Neural progenitor cell (in vitro differentiated cells): ENCODE measurements around the gene TBPL2. TPM values are rescaled to one million over a fixed set of nuclear protein-coding genes. Genes with fewer than 3 reads are reported as not detected.

Source experiments
- DNase-seq: peaks from one replicate; pipeline ENCODE4 v3.0.0-alpha.2; 2016; ENCODE audit warnings: low spot score
- H2AFZ ChIP-seq: fragments of 200-600 bp; sonication (generic); replicated peaks from 2 replicates; pipeline ENCODE4 v1.6.1; 2016; ENCODE audit warnings: antibody characterized with exemption
- H3F3A ChIP-seq: fragments of 200-600 bp; sonication (generic); 2 replicates; pipeline ENCODE4 v1.6.1; 2016; ENCODE audit warnings: antibody characterized with exemption, low read depth
- H3K27ac ChIP-seq: fragments of 200-600 bp; sonication (generic); 2 replicates; pipeline ENCODE4 v1.5.1; 2016; ENCODE audit warnings: mild to moderate bottlenecking
- H3K27me3 ChIP-seq: fragments of 200-600 bp; sonication (generic); 2 replicates; pipeline ENCODE4 v1.6.1; 2016; ENCODE audit warnings: mild to moderate bottlenecking, moderate library complexity
- H3K36me3 ChIP-seq: fragments of 200-600 bp; sonication (generic); 2 replicates; pipeline ENCODE4 v1.5.1; 2016
- H3K4me1 ChIP-seq: fragments of 200-600 bp; sonication (generic); 2 replicates; pipeline ENCODE4 v1.6.1; 2016; ENCODE audit warnings: mixed run types
- H3K4me2 ChIP-seq: fragments of 200-600 bp; sonication (generic); 2 replicates; pipeline ENCODE4 v1.6.1; 2016
- H3K4me3 ChIP-seq: fragments of 200-600 bp; sonication (generic); 2 replicates; pipeline ENCODE4 v1.5.1; 2016
- H3K79me2 ChIP-seq: fragments of 200-600 bp; sonication (generic); 2 replicates; pipeline ENCODE4 v1.6.1; 2016; ENCODE audit warnings: low read depth
- H3K9ac ChIP-seq: fragments of 200-600 bp; sonication (generic); 2 replicates; pipeline ENCODE4 v1.6.1; 2016
- H3K9me3 ChIP-seq: fragments of 200-600 bp; sonication (generic); 2 replicates; pipeline ENCODE4 v1.5.1; 2016; ENCODE audit warnings: low read depth
- H4K20me1 ChIP-seq: fragments of 200-600 bp; sonication (generic); 2 replicates; pipeline ENCODE4 v1.6.1; 2016; ENCODE audit warnings: low read depth
- H3K27ac Mint-ChIP-seq: 3 replicates; pipeline ENCODE4 v1.8.0; 2021; ENCODE audit warnings: mixed read lengths
- H3K27me3 Mint-ChIP-seq: 2 replicates; pipeline ENCODE4 v1.8.0; 2022; ENCODE audit warnings: low read depth, mild to moderate bottlenecking, inconsistent platforms, moderate library complexity, mixed read lengths; ENCODE audit not compliant: insufficient read depth
- H3K36me3 Mint-ChIP-seq: 3 replicates; pipeline ENCODE4 v1.8.0; 2021; ENCODE audit warnings: mixed read lengths
- H3K4me1 Mint-ChIP-seq: 3 replicates; pipeline ENCODE4 v1.8.0; 2021; ENCODE audit warnings: mixed read lengths
- H3K4me3 Mint-ChIP-seq: 3 replicates; pipeline ENCODE4 v1.8.0; 2021; ENCODE audit warnings: mild to moderate bottlenecking, moderate library complexity, mixed read lengths
- H3K9me3 Mint-ChIP-seq: 3 replicates; pipeline ENCODE4 v1.8.0; 2020; ENCODE audit warnings: mixed read lengths
- EZH2 ChIP-seq: fragments of 200-600 bp; sonication (generic); IDR thresholded peaks from 2 replicates; pipeline ENCODE4 v1.6.1; 2017; ENCODE audit warnings: antibody characterized with exemption, mild to moderate bottlenecking, moderate library complexity
- EZH2phosphoT487 ChIP-seq: fragments of 200-600 bp; sonication (generic); IDR thresholded peaks from 2 replicates; pipeline ENCODE4 v1.6.1; 2017; ENCODE audit warnings: antibody characterized with exemption
- total RNA-seq: library from RNA; depleted of rRNA; stranded (reverse); fragments of >200 nt; gene quantifications from 2 replicates; pipeline ENCODE4 v1.2.3, GENCODE V29; 2015; ENCODE audit warnings: low replicate concordance
- TF ChIP-seq, protein P1 (sequence below): fragments of 200-600 bp; sonication (generic); IDR thresholded peaks from 2 replicates; pipeline ENCODE4 v1.5.1; 2017; ENCODE audit warnings: antibody characterized with exemption, mild to moderate bottlenecking

The TBPL2 gene
- total RNA-seq, 1 donor from 2014 or later, result not detected

DNA sequence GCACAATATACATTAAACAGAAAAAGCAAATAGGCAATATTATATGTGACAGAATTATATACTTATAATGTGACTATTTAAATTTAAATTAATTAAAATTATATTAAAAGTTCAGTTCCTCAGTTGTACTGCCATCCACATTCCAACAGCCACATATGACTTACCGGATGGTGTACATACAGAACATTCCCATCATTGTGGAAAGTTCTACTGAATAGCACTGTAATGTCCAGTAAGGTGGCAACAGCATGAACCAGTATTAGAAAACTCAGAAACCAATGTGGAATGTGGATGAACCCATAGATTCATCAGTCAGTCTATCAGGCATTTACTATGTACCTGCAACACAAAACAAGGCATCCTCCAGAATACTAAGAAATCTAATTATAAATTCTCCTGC is 41.2 kb downstream of the TBPL2 start:
- Mint-ChIP-seq H3K36me3 (no peaks in the 10 kb centered on the region), H3K9me3 (no peaks in the 10 kb centered on the region), H3K27ac (no peak overlapping the region), H3K4me1 (no peaks in the 10 kb centered on the region), H3K27me3 (no peaks in the 10 kb centered on the region), H3K4me3 (no peak overlapping the region)
- no peak overlapping the region for H3K27ac ChIP-seq
- H3K4me2 ChIP-seq, result no peak overlapping the region
- H3K27me3 ChIP-seq, result no peaks in the 10 kb centered on the region
- TF ChIP-seq, protein P1, sequence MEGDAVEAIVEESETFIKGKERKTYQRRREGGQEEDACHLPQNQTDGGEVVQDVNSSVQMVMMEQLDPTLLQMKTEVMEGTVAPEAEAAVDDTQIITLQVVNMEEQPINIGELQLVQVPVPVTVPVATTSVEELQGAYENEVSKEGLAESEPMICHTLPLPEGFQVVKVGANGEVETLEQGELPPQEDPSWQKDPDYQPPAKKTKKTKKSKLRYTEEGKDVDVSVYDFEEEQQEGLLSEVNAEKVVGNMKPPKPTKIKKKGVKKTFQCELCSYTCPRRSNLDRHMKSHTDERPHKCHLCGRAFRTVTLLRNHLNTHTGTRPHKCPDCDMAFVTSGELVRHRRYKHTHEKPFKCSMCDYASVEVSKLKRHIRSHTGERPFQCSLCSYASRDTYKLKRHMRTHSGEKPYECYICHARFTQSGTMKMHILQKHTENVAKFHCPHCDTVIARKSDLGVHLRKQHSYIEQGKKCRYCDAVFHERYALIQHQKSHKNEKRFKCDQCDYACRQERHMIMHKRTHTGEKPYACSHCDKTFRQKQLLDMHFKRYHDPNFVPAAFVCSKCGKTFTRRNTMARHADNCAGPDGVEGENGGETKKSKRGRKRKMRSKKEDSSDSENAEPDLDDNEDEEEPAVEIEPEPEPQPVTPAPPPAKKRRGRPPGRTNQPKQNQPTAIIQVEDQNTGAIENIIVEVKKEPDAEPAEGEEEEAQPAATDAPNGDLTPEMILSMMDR, result no peak
- TF ChIP-seq EZH2 (no peak), EZH2phosphoT487 (no peak)
- H3F3A ChIP-seq, result peaks cover 2% of the 10 kb centered on the region
- H3K4me3 ChIP-seq, result no peak overlapping the region
- H3K79me2 ChIP-seq, result peaks cover 53% of the 10 kb centered on the region
- DNase-seq, result no peak
- H3K36me3 ChIP-seq, result no peaks in the 10 kb centered on the region
- peaks cover 5% of the 10 kb centered on the region for H4K20me1 ChIP-seq
- H3K4me1 ChIP-seq, result no peaks in the 10 kb centered on the region
- no peak overlapping the region for H3K9ac ChIP-seq
- no peak overlapping the region for H2AFZ ChIP-seq
- no peaks in the 10 kb centered on the region for H3K9me3 ChIP-seq

DNA sequence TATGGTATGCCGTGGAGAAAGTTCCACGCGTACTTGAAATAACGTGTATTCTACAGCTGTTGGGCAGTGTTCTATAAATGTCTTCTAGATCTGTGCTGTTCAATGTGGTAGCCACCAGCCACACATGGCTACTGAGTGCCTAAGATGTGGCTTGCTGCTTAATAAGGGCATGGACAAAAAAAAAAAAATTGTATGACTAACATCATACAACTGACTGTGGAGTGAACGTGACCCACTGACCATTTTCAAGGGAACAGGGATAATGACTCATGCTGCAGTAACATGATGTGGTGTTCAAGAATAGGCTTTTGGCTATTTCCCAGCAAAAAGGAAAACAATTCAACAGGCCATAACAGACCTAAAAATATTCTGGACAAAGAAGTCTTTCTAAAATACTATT is 41.7 kb downstream of the TBPL2 start:
- Mint-ChIP-seq H3K4me1 (no peaks in the 10 kb centered on the region), H3K27me3 (no peaks in the 10 kb centered on the region), H3K4me3 (no peak overlapping the region), H3K9me3 (no peaks in the 10 kb centered on the region), H3K27ac (no peak overlapping the region), H3K36me3 (no peaks in the 10 kb centered on the region)
- Histone ChIP-seq H3K9me3 (no peaks in the 10 kb centered on the region), H3K36me3 (no peaks in the 10 kb centered on the region), H3K79me2 (peaks cover 47% of the 10 kb centered on the region), H4K20me1 (peaks cover 5% of the 10 kb centered on the region), H3K4me2 (no peak overlapping the region), H3K27me3 (no peaks in the 10 kb centered on the region), H2AFZ (no peak overlapping the region), H3K27ac (no peak overlapping the region), H3K4me1 (no peaks in the 10 kb centered on the region), H3K9ac (no peak overlapping the region), H3F3A (no peaks in the 10 kb centered on the region), H3K4me3 (no peak overlapping the region)
- DNase-seq, result no peak
- no peak for TF ChIP-seq EZH2
- TF ChIP-seq, protein P1, result no peak
- TF ChIP-seq EZH2phosphoT487, result no peak

DNA sequence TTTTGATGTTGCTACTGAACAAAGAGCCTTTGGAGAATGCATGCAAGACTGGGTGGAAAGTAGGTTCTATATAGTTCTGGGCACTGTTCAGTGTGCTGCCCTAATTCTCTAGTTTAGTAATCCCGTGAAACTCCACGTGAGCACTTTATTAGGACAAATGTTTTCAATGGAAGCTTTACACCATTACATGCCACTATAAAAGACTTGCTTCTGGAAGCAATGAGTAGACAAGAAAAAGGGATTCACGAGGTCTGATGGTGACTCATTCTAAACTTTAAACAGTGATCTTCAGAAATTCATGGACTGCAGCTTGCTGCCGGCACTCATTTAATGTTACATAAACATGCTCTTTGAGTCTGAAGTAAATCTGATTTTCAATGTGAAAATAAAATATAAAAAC is 51.1 kb downstream of the TBPL2 start:
- Histone ChIP-seq H3K4me3 (no peak overlapping the region), H3K79me2 (no peaks in the 10 kb centered on the region), H3K9ac (no peak overlapping the region), H3K4me1 (no peaks in the 10 kb centered on the region), H3F3A (no peaks in the 10 kb centered on the region), H4K20me1 (no peaks in the 10 kb centered on the region), H3K27ac (no peak overlapping the region), H3K36me3 (no peaks in the 10 kb centered on the region), H3K4me2 (no peak overlapping the region), H3K9me3 (no peaks in the 10 kb centered on the region), H3K27me3 (no peaks in the 10 kb centered on the region), H2AFZ (no peak overlapping the region)
- no peak overlapping the region for H3K4me3 Mint-ChIP-seq
- H3K9me3 Mint-ChIP-seq, result no peaks in the 10 kb centered on the region
- peaks cover 14% of the 10 kb centered on the region for H3K36me3 Mint-ChIP-seq
- peaks cover 2% of the 10 kb centered on the region for H3K4me1 Mint-ChIP-seq
- TF ChIP-seq, protein P1, result no peak
- TF ChIP-seq EZH2 (no peak), EZH2phosphoT487 (no peak)
- no peaks in the 10 kb centered on the region for H3K27me3 Mint-ChIP-seq
- DNase-seq, result no peak
- H3K27ac Mint-ChIP-seq, result no peak overlapping the region
